Measurements from ENCODE around the gene FNIP1. TPM values are rescaled to one million over a fixed set of nuclear protein-coding genes. Genes with fewer than 3 reads are reported as not detected.
"Not testable (repeated sequence)": the region's sequence is repeated elsewhere in the genome, so short reads cannot be mapped to it uniquely, and the experiment has no call there.

FNIP1 gene
- total and polyA plus RNA-seq, 2 of the 8 experiments (the other 6 are each of a cell fraction or from before 2014, with no cell fraction given): 3.5 to 17.3 TPM

DNA sequence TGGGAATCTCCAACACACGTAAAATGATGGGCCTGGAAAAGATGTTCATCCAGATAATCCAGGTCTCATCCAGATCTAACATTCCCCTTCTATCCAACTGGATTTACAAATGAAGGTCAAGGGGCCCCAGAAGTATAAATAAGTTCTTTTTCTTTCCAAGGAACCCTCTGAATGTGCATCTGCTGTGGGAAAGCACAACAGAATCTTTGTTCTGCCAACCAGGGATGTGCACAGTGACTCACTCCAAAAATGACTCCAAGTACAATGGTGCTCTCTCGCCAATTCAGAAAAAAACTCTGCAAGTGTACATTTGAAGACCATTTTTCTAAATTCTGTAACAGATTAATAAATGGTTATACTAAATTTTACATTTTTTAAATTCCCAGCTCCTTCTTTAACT, 174.2 kb downstream of the FNIP1 start:
- H3K79me2 ChIP-seq (ENCODE audit: control insufficient read depth in 1 of 2, insufficient read depth in 2 of 2, low read length in 2 of 2): peaks cover 0 to 97% of the 10 kb centered on the region in 2 experiments; a peak in 3 of 4 replicates

DNA sequence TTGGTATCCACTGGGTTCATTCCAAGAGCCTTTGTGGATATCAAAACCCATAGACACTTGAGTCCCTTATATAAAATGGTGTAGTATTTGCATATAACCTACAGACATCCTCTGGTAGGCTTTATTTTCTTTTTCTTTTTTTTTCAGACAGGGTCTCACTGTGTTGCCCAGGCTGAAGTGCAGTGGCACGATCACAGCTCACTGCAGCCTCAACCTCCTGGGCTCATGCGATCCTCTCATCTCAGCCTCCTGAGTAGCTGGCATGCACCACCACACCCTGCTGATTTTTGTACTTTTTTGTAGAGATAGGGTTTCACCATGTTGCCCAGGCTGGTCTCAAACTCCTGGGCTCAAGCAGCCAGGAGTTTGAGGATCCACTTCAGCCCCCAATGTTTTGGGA, 175.7 kb downstream of the FNIP1 start:
- H3K27ac ChIP-seq (ENCODE audit: low read depth, low read length); H4K8ac ChIP-seq (ENCODE audit: extremely low read depth, insufficient read depth, low read length); H3K4me1 ChIP-seq (replicated peaks in 1 of 4; ENCODE audit: control insufficient read depth in 3 of 4, insufficient read depth in 4 of 4, low read length in 3 of 4); H2BK12ac ChIP-seq (ENCODE audit: low read depth, low read length); CTCF ChIA-PET (ENCODE audit: partially characterized antibody); H3K4me2 ChIP-seq (ENCODE audit: insufficient read depth in 1 of 2, low read depth in 2 of 2, low read length in 2 of 2); DNase-seq (ENCODE audit: low read depth in 1 of 2, low spot score in 2 of 2); H3K23me2 ChIP-seq (ENCODE audit: low read depth, low read length); H3K14ac ChIP-seq (ENCODE audit: insufficient read length); H2BK5ac ChIP-seq (ENCODE audit: low read depth, low read length); H3K23ac ChIP-seq (ENCODE audit: insufficient read length); H4K20me1 ChIP-seq (replicated peaks in 1 of 2; ENCODE audit: control insufficient read depth in 1 of 2, insufficient read depth in 2 of 2, low read length in 2 of 2); H2AK5ac ChIP-seq (ENCODE audit: low read depth, low read length); H2AFZ ChIP-seq (ENCODE audit: low read length); H2BK20ac ChIP-seq (ENCODE audit: low read length); H3K9ac ChIP-seq (replicated peaks in 1 of 4; ENCODE audit: extremely low read depth in 1 of 4, low read depth in 3 of 4, low read length in 3 of 4); H3K79me1 ChIP-seq (ENCODE audit: low read depth, low read length); H2BK120ac ChIP-seq (replicated peaks; ENCODE audit: low read depth, low read length); H3K4me3 ChIP-seq (ENCODE audit: extremely low read depth in 1 of 4, insufficient read depth in 2 of 4, low read depth in 3 of 4, low read length in 4 of 4); POLR2A ChIA-PET (ENCODE audit: partially characterized antibody); H4K5ac ChIP-seq (ENCODE audit: insufficient read length, low read depth, low read length); H3K4ac ChIP-seq (replicated peaks; ENCODE audit: insufficient read length, low read depth, low read length); H3K56ac ChIP-seq (replicated peaks; ENCODE audit: insufficient read length, low read depth, low read length); H2BK15ac ChIP-seq (ENCODE audit: low read length); H3K36me3 ChIP-seq (ENCODE audit: control insufficient read depth in 2 of 4, insufficient read depth in 4 of 4, low read length in 3 of 4); H3K18ac ChIP-seq (ENCODE audit: extremely low read depth, low read length); H4K91ac ChIP-seq (replicated peaks; ENCODE audit: insufficient read length, low read length); FAIRE-seq; H3K9me3 ChIP-seq (ENCODE audit: insufficient read depth in 2 of 2, low read depth in 1 of 2, low read length in 1 of 2); H3K27me3 ChIP-seq (replicated peaks in 1 of 4; ENCODE audit: control insufficient read depth in 3 of 4, extremely low read depth in 1 of 4, insufficient read depth in 3 of 4, low read length in 3 of 4): not testable (repeated sequence)
- 89% methylated on average over 2 of the region's 2 CpGs; no CpG with 5 or more reads in 1 of the 2 experiments for WGBS, 2 experiments (ENCODE audit: extremely low coverage in 1 of 2, insufficient coverage in 1 of 2, insufficient read length in 1 of 2, insufficient replicate concordance in 2 of 2, low coverage in 1 of 2, low lambda C conversion rate in 2 of 2, missing lambda C conversion rate in 1 of 2)
- H3K79me2 ChIP-seq (ENCODE audit: control insufficient read depth in 1 of 2, insufficient read depth in 2 of 2, low read length in 2 of 2): peaks cover 0 to 97% of the 10 kb centered on the region in 2 experiments; a peak in 3 of 4 replicates

More for the DNA sequence above, 174.2 kb downstream of the FNIP1 start:
- no peaks in the 10 kb centered on the region for H3K27me3 ChIP-seq (replicated peaks in 1 of 4; ENCODE audit: control insufficient read depth in 3 of 4, extremely low read depth in 1 of 4, insufficient read depth in 3 of 4, low read length in 3 of 4)
- no peak overlapping the region for H2BK20ac ChIP-seq (ENCODE audit: low read length)
- no peak overlapping the region for H3K27ac ChIP-seq (ENCODE audit: low read depth, low read length)
- H2AFZ ChIP-seq (ENCODE audit: low read length): no peak overlapping the region
- no peak overlapping the region for H3K18ac ChIP-seq (ENCODE audit: extremely low read depth, low read length)
- DNase-seq (ENCODE audit: low read depth in 1 of 2, low spot score in 2 of 2) (no peak), FAIRE-seq (no peak)
- H4K8ac ChIP-seq (ENCODE audit: extremely low read depth, insufficient read depth, low read length): no peak overlapping the region
- H2BK12ac ChIP-seq (ENCODE audit: low read depth, low read length): no peak overlapping the region
- no peak overlapping the region for H2AK5ac ChIP-seq (ENCODE audit: low read depth, low read length)
- 92% methylated on average over 2 of the region's 2 CpGs; no CpG with 5 or more reads in 1 of the 2 experiments for WGBS, 2 experiments (ENCODE audit: extremely low coverage in 1 of 2, insufficient coverage in 1 of 2, insufficient read length in 1 of 2, insufficient replicate concordance in 2 of 2, low coverage in 1 of 2, low lambda C conversion rate in 2 of 2, missing lambda C conversion rate in 1 of 2)
- H4K5ac ChIP-seq (ENCODE audit: insufficient read length, low read depth, low read length): no peak overlapping the region
- no peak overlapping the region for H3K23ac ChIP-seq (ENCODE audit: insufficient read length)
- H3K4me3 ChIP-seq (ENCODE audit: extremely low read depth in 1 of 4, insufficient read depth in 2 of 4, low read depth in 3 of 4, low read length in 4 of 4): no peak overlapping the region
- no peaks in the 10 kb centered on the region for H3K4me1 ChIP-seq (replicated peaks in 1 of 4; ENCODE audit: control insufficient read depth in 3 of 4, insufficient read depth in 4 of 4, low read length in 3 of 4)
- H3K23me2 ChIP-seq (ENCODE audit: low read depth, low read length): no peaks in the 10 kb centered on the region
- H3K56ac ChIP-seq (replicated peaks; ENCODE audit: insufficient read length, low read depth, low read length): no peak overlapping the region
- H3K9me3 ChIP-seq (ENCODE audit: insufficient read depth in 2 of 2, low read depth in 1 of 2, low read length in 1 of 2): no peaks in the 10 kb centered on the region
- H3K36me3 ChIP-seq (ENCODE audit: control insufficient read depth in 2 of 4, insufficient read depth in 4 of 4, low read length in 3 of 4): no peaks in the 10 kb centered on the region
- H4K91ac ChIP-seq (replicated peaks; ENCODE audit: insufficient read length, low read length): no peak overlapping the region
- POLR2A ChIA-PET (ENCODE audit: partially characterized antibody): no interaction called here
- H3K14ac ChIP-seq (ENCODE audit: insufficient read length): no peak overlapping the region
- no peak overlapping the region for H2BK15ac ChIP-seq (ENCODE audit: low read length)
- TF ChIP-seq RNF2 (IDR thresholded peaks at IDR 0.05; ENCODE audit: borderline replicate concordance, low read depth, low read length, missing control alignments, poor library complexity, severe bottlenecking) (no peak), RFX5 (IDR thresholded peaks at IDR 0.05; ENCODE audit: borderline replicate concordance, low read depth, low read length) (no peak)
- H3K79me1 ChIP-seq (ENCODE audit: low read depth, low read length): peaks cover under 1% of the 10 kb centered on the region
- no peak overlapping the region for H2BK120ac ChIP-seq (replicated peaks; ENCODE audit: low read depth, low read length)
- no peak overlapping the region for H3K4ac ChIP-seq (replicated peaks; ENCODE audit: insufficient read length, low read depth, low read length)
- no peak overlapping the region for H2BK5ac ChIP-seq (ENCODE audit: low read depth, low read length)
- peaks cover 0 to 9% of the 10 kb centered on the region in 2 experiments for H4K20me1 ChIP-seq (replicated peaks in 1 of 2; ENCODE audit: control insufficient read depth in 1 of 2, insufficient read depth in 2 of 2, low read length in 2 of 2)
- H3K4me2 ChIP-seq (ENCODE audit: insufficient read depth in 1 of 2, low read depth in 2 of 2, low read length in 2 of 2): no peak overlapping the region
- CTCF ChIA-PET (ENCODE audit: partially characterized antibody): no interaction called here
- no peak overlapping the region for H3K9ac ChIP-seq (replicated peaks in 1 of 4; ENCODE audit: extremely low read depth in 1 of 4, low read depth in 3 of 4, low read length in 3 of 4)
